ENCODE data around the gene SLC13A3.

The SLC13A3 gene

GRCh38 chr20:46558511-46558959, 92.7 kb downstream of the SLC13A3 start:
- no peak overlapping the region for H3K4me2 ChIP-seq (ENCODE audit: low read depth, low read length, poor library complexity, severe bottlenecking)
- no peak overlapping the region for H2AFZ ChIP-seq (ENCODE audit: low read length)
- no peaks in the 10 kb centered on the region for H3K27me3 ChIP-seq (ENCODE audit: insufficient read depth, low read length, poor library complexity, severe bottlenecking)
- TF ChIP-seq CTCF (conservative IDR thresholded peaks at IDR 0.05; ENCODE audit: low read length) (no peak), EZH2phosphoT487 (IDR thresholded peaks at IDR 0.05; ENCODE audit: borderline replicate concordance) (no peak)
- H3K9ac ChIP-seq (ENCODE audit: low read depth, low read length, poor library complexity, severe bottlenecking): no peak overlapping the region
- no peaks in the 10 kb centered on the region for H3K9me2 ChIP-seq (replicated peaks; ENCODE audit: low read depth, low read length)
- H3K9me3 ChIP-seq (ENCODE audit: insufficient read depth, low read depth, low read length): no peaks in the 10 kb centered on the region
- H4K20me1 ChIP-seq (ENCODE audit: insufficient read depth, low read length, poor library complexity, severe bottlenecking): no peaks in the 10 kb centered on the region
- peaks cover 62% of the 10 kb centered on the region for H3K4me1 ChIP-seq (ENCODE audit: insufficient read depth, low read length, poor library complexity, severe bottlenecking)
- no peaks in the 10 kb centered on the region for H3K36me3 ChIP-seq (ENCODE audit: insufficient read depth, low read length)
- no peaks in the 10 kb centered on the region for H3K79me2 ChIP-seq (ENCODE audit: insufficient read depth, low read length)
- H3K4me3 ChIP-seq (ENCODE audit: low read length, poor library complexity, severe bottlenecking): no peak overlapping the region
- no peaks in the 10 kb centered on the region for H3F3A ChIP-seq (ENCODE audit: low read depth)

DNA sequence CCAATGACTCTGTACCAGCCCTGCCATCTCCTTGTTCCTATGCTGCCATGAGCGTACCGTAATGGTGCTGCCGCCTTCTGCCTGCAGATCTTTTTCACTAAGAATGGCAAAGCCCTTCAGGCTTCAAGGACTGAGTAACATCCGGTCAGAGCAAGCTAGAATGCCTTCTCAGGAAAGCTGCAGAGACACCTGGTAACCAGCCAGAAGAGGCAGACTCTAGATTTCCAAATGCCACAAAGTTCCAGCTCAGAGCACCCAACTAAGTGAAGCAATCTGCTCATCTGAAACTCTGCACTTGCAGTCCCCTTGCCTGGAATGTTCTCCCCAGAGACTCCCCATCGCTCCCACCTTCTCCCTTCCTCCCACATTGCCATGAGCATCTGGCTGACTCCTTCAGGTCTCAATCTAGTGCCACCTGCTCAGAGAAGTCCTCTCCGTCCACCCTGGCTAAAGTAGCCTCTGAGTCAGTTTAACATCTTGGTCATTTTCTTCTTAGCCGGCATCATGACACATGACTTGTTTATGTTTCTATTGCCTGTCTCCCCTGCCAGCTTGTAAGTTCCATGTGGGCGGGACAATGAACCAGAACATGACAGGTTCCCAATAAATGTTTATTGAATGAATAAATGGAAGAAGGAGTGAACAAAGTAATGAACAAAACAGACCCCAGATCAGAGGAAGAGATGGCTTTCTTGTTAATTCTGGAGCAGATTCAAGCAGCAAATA, 93.9 kb downstream of the SLC13A3 start:
- Histone ChIP-seq H2AFZ (ENCODE audit: low read length) (no peak overlapping the region), H3K36me3 (ENCODE audit: insufficient read depth, low read length) (no peaks in the 10 kb centered on the region), H3K4me1 (ENCODE audit: insufficient read depth, low read length, poor library complexity, severe bottlenecking) (peaks cover 66% of the 10 kb centered on the region), H3K4me2 (ENCODE audit: low read depth, low read length, poor library complexity, severe bottlenecking) (no peak overlapping the region), H3K9me3 (ENCODE audit: insufficient read depth, low read depth, low read length) (no peaks in the 10 kb centered on the region), H3K9ac (ENCODE audit: low read depth, low read length, poor library complexity, severe bottlenecking) (no peak overlapping the region), H3K79me2 (ENCODE audit: insufficient read depth, low read length) (no peaks in the 10 kb centered on the region), H3K4me3 (ENCODE audit: low read length, poor library complexity, severe bottlenecking) (no peak overlapping the region), H3F3A (ENCODE audit: low read depth) (peaks cover 8% of the 10 kb centered on the region; the same call in 1 of the 2 replicates), H4K20me1 (ENCODE audit: insufficient read depth, low read length, poor library complexity, severe bottlenecking) (no peaks in the 10 kb centered on the region), H3K9me2 (replicated peaks; ENCODE audit: low read depth, low read length) (no peaks in the 10 kb centered on the region), H3K27me3 (ENCODE audit: insufficient read depth, low read length, poor library complexity, severe bottlenecking) (no peaks in the 10 kb centered on the region)
- no peak for TF ChIP-seq EZH2phosphoT487 (IDR thresholded peaks at IDR 0.05; ENCODE audit: borderline replicate concordance)

DNA sequence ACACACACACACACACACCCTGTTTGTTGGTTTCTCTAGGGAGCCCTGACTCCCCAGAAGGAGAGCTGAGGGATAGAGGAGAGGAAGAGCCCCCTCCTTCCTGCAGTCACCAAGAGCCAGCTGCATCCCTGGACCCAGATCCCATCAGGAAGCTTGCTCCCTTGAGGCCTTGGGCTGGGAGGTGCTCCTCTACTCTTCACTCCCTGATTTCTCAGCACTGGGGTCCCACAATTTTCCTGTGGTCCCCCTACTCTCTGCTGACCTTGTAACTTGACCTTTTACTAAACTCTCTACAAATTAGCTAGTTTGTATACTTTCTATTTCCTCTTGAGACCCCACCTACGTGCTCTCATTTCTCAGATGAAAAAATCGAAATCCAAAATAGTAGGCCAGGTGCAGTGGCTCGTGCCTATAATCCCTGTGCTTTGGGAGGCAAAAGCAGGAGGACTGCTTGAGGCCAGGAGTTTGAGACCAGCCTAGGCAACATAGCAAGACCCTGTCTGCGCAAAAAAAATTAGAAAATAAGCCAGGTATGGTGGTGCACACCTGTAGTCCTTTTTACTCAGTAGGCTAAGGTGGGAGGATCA, 95.8 kb downstream of the SLC13A3 start:
- Histone ChIP-seq H3K4me2 (ENCODE audit: low read depth, low read length, poor library complexity, severe bottlenecking) (no peak overlapping the region), H3K9ac (ENCODE audit: low read depth, low read length, poor library complexity, severe bottlenecking) (peak overlapping the region; percentile 12), H3K4me3 (ENCODE audit: low read length, poor library complexity, severe bottlenecking) (no peak overlapping the region), H3K9me3 (ENCODE audit: insufficient read depth, low read depth, low read length) (no peaks in the 10 kb centered on the region), H3K27me3 (ENCODE audit: insufficient read depth, low read length, poor library complexity, severe bottlenecking) (no peaks in the 10 kb centered on the region), H3K79me2 (ENCODE audit: insufficient read depth, low read length) (no peaks in the 10 kb centered on the region), H3K36me3 (ENCODE audit: insufficient read depth, low read length) (no peaks in the 10 kb centered on the region), H3K9me2 (replicated peaks; ENCODE audit: low read depth, low read length) (no peaks in the 10 kb centered on the region), H3K4me1 (ENCODE audit: insufficient read depth, low read length, poor library complexity, severe bottlenecking) (peaks cover 76% of the 10 kb centered on the region), H3F3A (ENCODE audit: low read depth) (peaks cover 9% of the 10 kb centered on the region; the same call in 1 of the 2 replicates), H2AFZ (ENCODE audit: low read length) (no peak overlapping the region), H4K20me1 (ENCODE audit: insufficient read depth, low read length, poor library complexity, severe bottlenecking) (no peaks in the 10 kb centered on the region)
- no peak for TF ChIP-seq EZH2phosphoT487 (IDR thresholded peaks at IDR 0.05; ENCODE audit: borderline replicate concordance)
- TF ChIP-seq CTCF (conservative IDR thresholded peaks at IDR 0.05; ENCODE audit: low read length): no peak
